ENCODE measurements around the gene ZNF367.

ZNF367 gene

DNA sequence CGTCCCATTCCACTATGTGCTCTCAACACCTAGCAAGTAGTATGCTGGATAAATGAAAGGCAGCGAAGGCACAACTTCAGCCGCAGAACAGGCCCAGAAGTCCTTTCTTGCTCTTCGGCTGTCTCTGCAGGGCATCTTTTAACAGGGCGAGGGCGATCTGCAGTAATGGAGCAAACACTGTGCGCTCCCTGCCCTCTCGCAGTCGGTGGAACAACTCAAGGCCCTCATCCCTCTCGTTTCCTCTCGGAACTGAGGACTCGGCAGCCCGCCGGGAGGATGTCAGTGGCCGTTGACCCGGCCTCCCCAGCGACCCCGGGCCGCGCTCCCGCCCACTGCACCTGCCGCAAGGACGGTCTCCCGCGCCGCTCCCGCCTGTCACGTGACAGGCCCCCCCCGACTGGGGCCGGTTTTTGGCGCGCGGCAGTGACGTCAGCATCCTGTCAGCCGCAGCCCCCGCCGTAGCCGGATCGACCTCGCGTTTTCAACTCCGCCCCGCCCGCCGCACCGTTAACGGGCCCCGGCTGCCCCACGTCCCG is 1.1 kb downstream of the ZNF367 start:
- WGBS = under 1% methylated on average over 50 of the region's 50 CpGs
- Histone ChIP-seq H3K9ac (ENCODE audit: low read depth, low read length) (peak overlapping the region; percentile 79), H3K36me3 (ENCODE audit: insufficient read depth, low read length) (no peaks in the 10 kb centered on the region), H3K4me3 (ENCODE audit: low read length) (peak overlapping the region; percentile 71), H3K27me3 (ENCODE audit: insufficient read depth, low read length) (no peaks in the 10 kb centered on the region), H3K4me1 (ENCODE audit: insufficient read depth, low read length) (peaks cover 35% of the 10 kb centered on the region), H3K9me3 (ENCODE audit: insufficient read depth, low read depth, low read length) (no peaks in the 10 kb centered on the region), H3K27ac (ENCODE audit: low read depth, low read length) (peak overlapping the region; percentile 80; the same call in 1 of the 2 replicates)

- H3K4me1 ChIP-seq (ENCODE audit: insufficient read depth, low read length) = peaks cover 26% of the 10 kb centered on the region
- H3K36me3 ChIP-seq (ENCODE audit: insufficient read depth, low read length) = peaks cover 15% of the 10 kb centered on the region; the same call in 1 of the 2 replicates
- H3K27ac ChIP-seq (ENCODE audit: low read depth, low read length) = no peak overlapping the region
- H3K9me3 ChIP-seq (ENCODE audit: insufficient read depth, low read depth, low read length) = no peaks in the 10 kb centered on the region
- WGBS = 91% methylated on average over 7 of the region's 7 CpGs
- H3K4me3 ChIP-seq (ENCODE audit: low read length) = no peak overlapping the region
- H3K27me3 ChIP-seq (ENCODE audit: insufficient read depth, low read length) = no peaks in the 10 kb centered on the region
- H3K9ac ChIP-seq (ENCODE audit: low read depth, low read length) = no peak overlapping the region
Measured at GRCh38 chr9:96413302-96414221, 4.6 kb downstream of the ZNF367 start.

- Histone ChIP-seq H3K4me3 (ENCODE audit: low read length) (no peak overlapping the region), H3K27me3 (ENCODE audit: insufficient read depth, low read length) (no peaks in the 10 kb centered on the region), H3K36me3 (ENCODE audit: insufficient read depth, low read length) (peaks cover 15% of the 10 kb centered on the region; the same call in 1 of the 2 replicates), H3K9ac (ENCODE audit: low read depth, low read length) (no peak overlapping the region), H3K4me1 (ENCODE audit: insufficient read depth, low read length) (peaks cover 26% of the 10 kb centered on the region), H3K27ac (ENCODE audit: low read depth, low read length) (peak overlapping the region; percentile 26; the same call in 1 of the 2 replicates), H3K9me3 (ENCODE audit: insufficient read depth, low read depth, low read length) (no peaks in the 10 kb centered on the region)
- 88% methylated on average over 8 of the region's 8 CpGs for WGBS
Measured at GRCh38 chr9:96412174-96412913, 5.8 kb downstream of the ZNF367 start.

DNA sequence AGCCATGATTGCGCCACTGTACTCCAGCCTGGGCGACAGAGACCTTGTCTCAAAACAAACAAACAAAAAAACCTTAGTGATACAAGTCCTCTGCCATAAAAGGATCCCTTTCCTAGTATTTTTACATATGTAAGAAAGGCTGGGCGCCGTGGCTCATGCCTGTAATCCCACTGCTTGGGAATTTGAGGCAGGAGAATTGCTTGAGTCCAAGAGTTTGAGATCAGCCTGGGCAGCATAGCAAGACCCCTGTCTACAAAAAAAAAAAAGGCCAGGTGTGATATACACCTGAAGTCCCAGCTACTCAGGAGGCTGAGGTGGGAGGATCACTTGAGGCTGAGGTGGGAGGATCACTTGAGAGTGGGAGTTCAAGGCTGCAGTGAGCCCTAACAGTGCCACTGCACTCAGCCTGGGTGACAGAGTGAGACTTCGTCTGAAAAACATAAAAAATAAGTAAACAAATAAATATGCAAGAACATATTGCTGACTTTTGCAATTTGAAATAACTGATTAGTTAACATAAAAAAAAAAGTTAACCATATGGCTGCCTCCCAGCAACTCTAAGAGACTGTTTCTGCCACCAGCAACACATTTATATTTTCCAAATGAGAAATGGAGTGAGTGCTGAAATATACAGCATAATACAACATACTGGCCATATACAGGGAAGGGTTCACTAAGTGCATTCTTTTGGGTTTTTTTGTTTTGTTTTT is 6.9 kb downstream of the ZNF367 start:
- peaks cover 15% of the 10 kb centered on the region; the same call in 1 of the 2 replicates for H3K36me3 ChIP-seq (ENCODE audit: insufficient read depth, low read length)
- WGBS = 97% methylated on average over 4 of the region's 5 CpGs

DNA sequence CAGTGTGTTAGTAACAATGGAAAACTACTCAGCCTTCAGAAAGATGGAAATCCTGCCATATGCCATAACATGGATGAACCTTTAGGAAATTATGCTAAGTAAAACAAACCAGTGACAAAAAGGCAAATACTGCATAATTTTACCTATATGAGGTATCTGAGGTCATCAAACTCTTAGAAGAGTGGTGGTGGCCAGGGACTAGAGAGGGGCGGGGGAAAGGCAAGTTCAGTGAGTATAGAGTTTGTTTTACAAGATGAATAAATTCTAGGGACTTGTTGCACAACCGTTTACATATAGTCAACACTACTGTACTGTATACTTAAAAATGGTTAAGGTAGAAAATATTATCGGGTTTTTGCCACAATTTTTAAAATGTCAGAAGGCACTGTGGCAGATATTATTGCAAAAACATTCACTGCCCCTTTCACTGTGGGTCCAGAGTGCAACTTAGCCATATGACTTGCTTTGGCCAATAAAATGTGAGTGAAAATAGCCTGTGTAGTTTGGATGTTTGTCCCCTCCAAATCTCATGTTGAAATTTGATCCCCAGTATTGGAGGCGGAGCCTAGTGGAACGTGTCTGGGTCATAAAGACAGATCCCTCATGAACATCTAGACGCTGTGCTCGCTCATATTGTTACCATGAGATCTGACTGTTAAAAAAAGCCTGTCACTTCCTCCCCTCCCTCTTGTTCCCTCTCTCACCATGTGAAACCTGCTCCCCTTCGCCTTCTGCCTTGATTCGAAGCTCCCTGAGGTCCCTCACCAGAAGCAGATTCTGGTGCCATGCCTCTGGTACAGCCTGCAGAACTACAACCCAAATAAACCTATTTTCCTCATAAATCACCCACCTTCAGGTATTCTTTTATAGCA is 9.5 kb downstream of the ZNF367 start:
- no peaks in the 10 kb centered on the region for H3K9me3 ChIP-seq (ENCODE audit: insufficient read depth, low read depth, low read length)
- no peak overlapping the region for H3K9ac ChIP-seq (ENCODE audit: low read depth, low read length)
- H3K36me3 ChIP-seq (ENCODE audit: insufficient read depth, low read length) = peaks cover 15% of the 10 kb centered on the region; the same call in 1 of the 2 replicates
- WGBS = 87% methylated on average over 8 of the region's 9 CpGs
- no peak overlapping the region for H3K27ac ChIP-seq (ENCODE audit: low read depth, low read length)
- H3K27me3 ChIP-seq (ENCODE audit: insufficient read depth, low read length) = no peaks in the 10 kb centered on the region
- H3K4me3 ChIP-seq (ENCODE audit: low read length) = no peak overlapping the region
- H3K4me1 ChIP-seq (ENCODE audit: insufficient read depth, low read length) = peaks cover 19% of the 10 kb centered on the region

More for the DNA sequence above, 6.9 kb downstream of the ZNF367 start:
- H3K9ac ChIP-seq (ENCODE audit: low read depth, low read length) = no peak overlapping the region
- no peaks in the 10 kb centered on the region for H3K9me3 ChIP-seq (ENCODE audit: insufficient read depth, low read depth, low read length)
- no peak overlapping the region for H3K4me3 ChIP-seq (ENCODE audit: low read length)
- H3K4me1 ChIP-seq (ENCODE audit: insufficient read depth, low read length) = peaks cover 21% of the 10 kb centered on the region
- no peaks in the 10 kb centered on the region for H3K27me3 ChIP-seq (ENCODE audit: insufficient read depth, low read length)
- H3K27ac ChIP-seq (ENCODE audit: low read depth, low read length) = no peak overlapping the region

- H3K9me3 ChIP-seq (ENCODE audit: insufficient read depth, low read depth, low read length) = peaks cover 8% of the 10 kb centered on the region; the same call in 1 of the 2 replicates
- no peak overlapping the region for H3K27ac ChIP-seq (ENCODE audit: low read depth, low read length)
- H3K4me1 ChIP-seq (ENCODE audit: insufficient read depth, low read length) = peaks cover 19% of the 10 kb centered on the region
- H3K9ac ChIP-seq (ENCODE audit: low read depth, low read length) = no peak overlapping the region
- H3K4me3 ChIP-seq (ENCODE audit: low read length) = no peak overlapping the region
- peaks cover 12% of the 10 kb centered on the region for H3K36me3 ChIP-seq (ENCODE audit: insufficient read depth, low read length)
- H3K27me3 ChIP-seq (ENCODE audit: insufficient read depth, low read length) = no peaks in the 10 kb centered on the region
Measured at GRCh38 chr9:96400132-96400910, 17.8 kb downstream of the ZNF367 start.

DNA sequence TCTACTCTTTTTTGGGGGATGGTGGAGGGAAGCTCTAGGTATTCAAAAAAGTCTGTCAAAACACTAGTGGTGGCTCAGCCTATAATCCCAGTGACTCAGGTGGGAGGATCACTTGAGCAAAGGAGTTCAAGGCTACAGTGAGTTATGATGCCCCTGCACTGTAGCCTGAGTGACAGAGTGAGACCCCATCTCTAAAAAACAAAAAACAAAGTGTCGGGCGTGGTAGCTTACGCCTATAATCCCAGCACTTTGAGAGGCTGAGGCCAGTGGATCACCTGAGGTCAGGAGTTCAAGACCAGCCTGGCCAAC is 18.9 kb downstream of the ZNF367 start:
- Histone ChIP-seq H3K9me3 (ENCODE audit: insufficient read depth, low read depth, low read length) (peaks cover 8% of the 10 kb centered on the region; the same call in 1 of the 2 replicates), H3K27ac (ENCODE audit: low read depth, low read length) (peak overlapping the region; percentile 72; the same call in 1 of the 2 replicates), H3K36me3 (ENCODE audit: insufficient read depth, low read length) (peaks cover 19% of the 10 kb centered on the region), H3K27me3 (ENCODE audit: insufficient read depth, low read length) (no peaks in the 10 kb centered on the region), H3K9ac (ENCODE audit: low read depth, low read length) (no peak overlapping the region), H3K4me3 (ENCODE audit: low read length) (no peak overlapping the region), H3K4me1 (ENCODE audit: insufficient read depth, low read length) (peaks cover 29% of the 10 kb centered on the region)
- WGBS = 95% methylated on average over 3 of the region's 3 CpGs

GRCh38 chr9:96398582-96399324 is 19.4 kb downstream of the ZNF367 start:
- Histone ChIP-seq H3K27ac (ENCODE audit: low read depth, low read length) (peak overlapping the region; percentile 72; the same call in 1 of the 2 replicates), H3K27me3 (ENCODE audit: insufficient read depth, low read length) (no peaks in the 10 kb centered on the region), H3K9me3 (ENCODE audit: insufficient read depth, low read depth, low read length) (peaks cover 8% of the 10 kb centered on the region; the same call in 1 of the 2 replicates), H3K9ac (ENCODE audit: low read depth, low read length) (no peak overlapping the region), H3K36me3 (ENCODE audit: insufficient read depth, low read length) (peaks cover 25% of the 10 kb centered on the region), H3K4me3 (ENCODE audit: low read length) (no peak overlapping the region), H3K4me1 (ENCODE audit: insufficient read depth, low read length) (peaks cover 33% of the 10 kb centered on the region)
- whole genome bisulfite sequencing = 85% methylated on average over 3 of the region's 3 CpGs

DNA sequence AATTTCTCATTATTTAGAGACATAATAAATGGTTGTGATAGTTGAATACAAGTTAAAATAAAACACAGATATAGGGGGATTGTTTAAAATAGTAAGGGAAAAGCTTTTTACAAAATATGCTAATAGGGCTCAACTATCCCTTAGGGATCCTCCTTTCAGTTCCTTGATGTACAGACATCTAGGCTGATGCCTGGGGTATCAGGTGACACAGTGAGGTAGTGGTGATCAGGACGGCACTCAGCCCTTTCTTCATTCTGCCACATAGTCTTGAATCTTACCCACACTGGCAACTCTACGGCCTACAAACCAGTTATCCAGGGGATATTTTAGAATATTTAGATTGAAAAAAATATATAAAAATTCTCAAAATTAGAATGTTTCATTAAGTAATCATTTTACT is 22.2 kb downstream of the ZNF367 start:
- peaks cover 51% of the 10 kb centered on the region for H3K36me3 ChIP-seq (ENCODE audit: insufficient read depth, low read length)

More for the DNA sequence above, 22.2 kb downstream of the ZNF367 start:
- H3K27me3 ChIP-seq (ENCODE audit: insufficient read depth, low read length) = no peaks in the 10 kb centered on the region
- WGBS = 100% methylated on average over 1 of the region's 2 CpGs
- H3K27ac ChIP-seq (ENCODE audit: low read depth, low read length) = no peak overlapping the region
- H3K9ac ChIP-seq (ENCODE audit: low read depth, low read length) = no peak overlapping the region
- H3K4me1 ChIP-seq (ENCODE audit: insufficient read depth, low read length) = peaks cover 33% of the 10 kb centered on the region
- H3K9me3 ChIP-seq (ENCODE audit: insufficient read depth, low read depth, low read length) = peaks cover 6% of the 10 kb centered on the region; the same call in 1 of the 2 replicates
- no peak overlapping the region for H3K4me3 ChIP-seq (ENCODE audit: low read length)
